K562 (cell line): Measurements from ENCODE around the gene ABHD18. TPM values are rescaled to one million over a fixed set of nuclear protein-coding genes. Genes with fewer than 3 reads are reported as not detected.

Experiments used
- ATAC-seq: fragments of 200-7000 bp; cut with Tn5 transposase; 3 replicates; pipeline ENCODE4 v1.9.1; 2020; ENCODE audit warnings: moderate library complexity
- BruUV-seq: library from RNA; stranded (reverse); fragments of 400-500 nt; replicated peaks from 2 replicates; lab custom pipeline; 2021; lab: Mats Ljungman, UMichigan
- CTCF ChIA-PET: fragments of 300-600 bp; formaldehyde crosslinking; extraction: SDS; loops from one replicate; lab custom pipeline; 2021; ENCODE audit warnings: low intra/inter-chr PET ratio; lab: Yijun Ruan, JAX
- POLR2A ChIA-PET: fragments of 300-600, 350-650 bp; sonication (Branson Sonifier 250); formaldehyde crosslinking; extraction: SDS; loops from one replicate; lab custom pipeline; 2021; ENCODE audit warnings: antibody characterized with exemption, inconsistent platforms; lab: Yijun Ruan, JAX
- DNase-seq, 4 experiments: peaks; one replicate each; pipeline versions ENCODE4 v3.0.0 to v3.0.0-alpha.2; 2011 to 2018; ENCODE audit warnings: low spot score in 3 of 4, mixed read lengths in 3 of 4; ENCODE audit errors: extremely low read depth in 1 of 4
- FAIRE-seq: peaks from 2 replicates; lab custom pipeline; 2011; peaks lifted over from hg19 to GRCh38; lab: Jason Lieb, UNC
- H2AFZ ChIP-seq: 2 replicates; pipeline ENCODE4 v1.6.0; 2011; ENCODE audit warnings: low read depth, low read length, control low read depth, inconsistent platforms
- H3K27ac ChIP-seq: fragments of 200-600 bp; 3 replicates; pipeline ENCODE4 v1.8.0; 2011; ENCODE audit warnings: low read depth, mild to moderate bottlenecking, control low read depth, inconsistent platforms, low read length, moderate library complexity, mixed read lengths; ENCODE audit errors: extremely low read depth
- H3K27me3 ChIP-seq, 2 experiments: fragments of 300-600 bp in 1 of 2; 2 replicates in 1 of 2; 3 replicates in 1 of 2; pipeline versions ENCODE4 v1.6.0 to v1.8.0; 2011; ENCODE audit warnings: inconsistent platforms in 2 of 2, low read length in 2 of 2, mild to moderate bottlenecking in 1 of 2, mixed read lengths in 1 of 2, moderate library complexity in 1 of 2; ENCODE audit not compliant: control insufficient read depth in 2 of 2, insufficient read depth in 2 of 2
- H3K36me3 ChIP-seq: fragments of 300-600 bp; 3 replicates; pipeline ENCODE4 v1.8.0; 2011; ENCODE audit warnings: mild to moderate bottlenecking, low read length, inconsistent platforms; ENCODE audit not compliant: control insufficient read depth, insufficient read depth
- H3K4me1 ChIP-seq, 2 experiments: fragments of 200-600 bp in 1 of 2; replicated peaks in 1 of 2; 2 replicates in 1 of 2; 3 replicates in 1 of 2; pipeline versions ENCODE4 v1.5.1 to v1.8.0; 2011; ENCODE audit warnings: inconsistent platforms in 2 of 2, low read length in 2 of 2, mild to moderate bottlenecking in 1 of 2, mixed read lengths in 1 of 2, moderate library complexity in 1 of 2; ENCODE audit not compliant: control insufficient read depth in 2 of 2, insufficient read depth in 2 of 2
- H3K4me2 ChIP-seq: 2 replicates; pipeline ENCODE4 v1.6.1; 2011; ENCODE audit warnings: low read length, control low read depth, inconsistent platforms, mixed read lengths; ENCODE audit not compliant: insufficient read depth
- H3K4me3 ChIP-seq: fragments of 200-600 bp; sonication (generic), shearing (Covaris generic); 2 replicates; pipeline ENCODE4 v1.5.1; 2016; ENCODE audit warnings: control low read depth, inconsistent platforms
- H3K79me2 ChIP-seq: fragments of 200-600 bp; 3 replicates; pipeline ENCODE4 v1.8.0; 2011; ENCODE audit warnings: low read length, inconsistent platforms; ENCODE audit not compliant: control insufficient read depth, insufficient read depth
- H3K9ac ChIP-seq, 2 experiments: 2 replicates each; pipeline versions ENCODE4 v1.6.0 to v1.6.1; 2011; ENCODE audit warnings: low read depth in 2 of 2, low read length in 2 of 2, control low read depth in 1 of 2, inconsistent platforms in 1 of 2, mild to moderate bottlenecking in 1 of 2, mixed read lengths in 1 of 2; ENCODE audit not compliant: insufficient read depth in 1 of 2
- H3K9me1 ChIP-seq: one replicate; pipeline ENCODE4 v1.6.0; 2011; ENCODE audit warnings: inconsistent platforms, mild to moderate bottlenecking, low read length, moderate library complexity; ENCODE audit not compliant: control insufficient read depth, insufficient read depth
- H3K9me3 ChIP-seq: replicated peaks from 2 replicates; pipeline ENCODE4 v1.5.1; 2011; ENCODE audit warnings: low read depth, low read length, inconsistent platforms; ENCODE audit not compliant: control insufficient read depth, insufficient read depth
- H4K20me1 ChIP-seq: replicated peaks from 2 replicates; pipeline ENCODE4 v1.6.1; 2011; ENCODE audit warnings: low read length, inconsistent platforms, mixed read lengths; ENCODE audit not compliant: control insufficient read depth, insufficient read depth
- DACH1 ChIP-seq: fragments of 450-650 bp; IDR thresholded peaks from 2 replicates; pipeline ENCODE4 v1.6.1; 2018; ENCODE audit not compliant: partially characterized antibody
- MEF2A ChIP-seq: IDR thresholded peaks from 2 replicates; pipeline ENCODE4 v1.6.1; 2011; ENCODE audit warnings: low read depth, mild to moderate bottlenecking, low read length, moderate library complexity; ENCODE audit not compliant: control insufficient read depth
- XRCC5 ChIP-seq: fragments of 200-400 bp; formaldehyde crosslinking; IDR thresholded peaks from 2 replicates; pipeline ENCODE4 v1.6.1; 2017; ENCODE audit warnings: low read depth, mild to moderate bottlenecking, low read length
- ZFP1 ChIP-seq: fragments of 450-650 bp; formaldehyde crosslinking; IDR thresholded peaks from 2 replicates; pipeline ENCODE4 v1.4.0; 2020; ENCODE audit warnings: mild to moderate bottlenecking, mixed read lengths
- ZNF764 ChIP-seq: fragments of 250-450 bp; sonication (Bioruptor Pico); IDR thresholded peaks from 2 replicates; pipeline ENCODE4 v1.4.0; 2020; ENCODE audit warnings: low read depth, mild to moderate bottlenecking, moderate library complexity
- ZSCAN32 ChIP-seq: fragments of 450-650 bp; formaldehyde crosslinking; IDR thresholded peaks from 2 replicates; pipeline ENCODE4 v1.4.0; 2020; ENCODE audit warnings: mild to moderate bottlenecking, moderate library complexity
- WGBS: fragments of 100-300 bp; shearing (Covaris generic); methylation state at CpG from one replicate; pipeline ENCODE4 v1.1.6; 2016; ENCODE audit warnings: low coverage, mixed read lengths; ENCODE audit not compliant: insufficient coverage; ENCODE audit errors: missing lambda C conversion rate; 5-methylcytosine and 5-hydroxymethylcytosine counted together
- in situ Hi-C: fragments of 300-500 bp; cut with MboI; formaldehyde crosslinking; loops from 4 replicates; pipeline ENCODE4 v1.15.0; 2018; ENCODE audit warnings: inconsistent platforms, mixed read lengths
- intact Hi-C: fragments of 100-400 bp; cut with micrococcal nuclease; formaldehyde crosslinking; loops from 2 replicates; pipeline ENCODE4 v1.14.2; 2022
- polyA plus RNA-seq, 8 experiments: library from polyadenylated mRNA; depleted of rRNA in 4 of 8; stranded (reverse) in 5 of 8; unstranded in 3 of 8; fragments of >200 nt; fragmentation: Nextera tagmentation in 2 of 8; fragmentation: Illumina TruSeq in 1 of 8; extraction: Ambion mirVana in 2 of 8; extraction: Trizol in 1 of 8; gene quantifications; 2 replicates each; pipeline versions ENCODE4 v1.2.1 to v1.2.3, GENCODE V29; 2011 to 2014; ENCODE audit warnings: inconsistent platforms in 1 of 8, missing spikeins in 1 of 8
- total RNA-seq, 7 experiments: library from RNA; depleted of rRNA in 6 of 7; stranded (reverse); fragments of >200 nt in 6 of 7; fragmentation: Illumina TruSeq in 2 of 7; extraction: Trizol in 2 of 7; gene quantifications; 2 replicates each; pipeline versions ENCODE4 v1.2.1 to v1.2.3, GENCODE V29; 2011 to 2021; ENCODE audit warnings: low replicate concordance in 1 of 7
- TF ChIP-seq, protein P1 (sequence below): fragments of 200-800 bp; sonication (Bioruptor generic); IDR thresholded peaks from 2 replicates; pipeline ENCODE4 v1.6.1; 2016; ENCODE audit warnings: missing genetic modification characterization, missing compliant biosample characterization

ABHD18 gene
- total and polyA plus RNA-seq, 9 of the 15 experiments (the other 6 are each of a cell fraction or from before 2014, with no cell fraction given) = 6.1 to 25.0 (median 16.0) TPM

DNA sequence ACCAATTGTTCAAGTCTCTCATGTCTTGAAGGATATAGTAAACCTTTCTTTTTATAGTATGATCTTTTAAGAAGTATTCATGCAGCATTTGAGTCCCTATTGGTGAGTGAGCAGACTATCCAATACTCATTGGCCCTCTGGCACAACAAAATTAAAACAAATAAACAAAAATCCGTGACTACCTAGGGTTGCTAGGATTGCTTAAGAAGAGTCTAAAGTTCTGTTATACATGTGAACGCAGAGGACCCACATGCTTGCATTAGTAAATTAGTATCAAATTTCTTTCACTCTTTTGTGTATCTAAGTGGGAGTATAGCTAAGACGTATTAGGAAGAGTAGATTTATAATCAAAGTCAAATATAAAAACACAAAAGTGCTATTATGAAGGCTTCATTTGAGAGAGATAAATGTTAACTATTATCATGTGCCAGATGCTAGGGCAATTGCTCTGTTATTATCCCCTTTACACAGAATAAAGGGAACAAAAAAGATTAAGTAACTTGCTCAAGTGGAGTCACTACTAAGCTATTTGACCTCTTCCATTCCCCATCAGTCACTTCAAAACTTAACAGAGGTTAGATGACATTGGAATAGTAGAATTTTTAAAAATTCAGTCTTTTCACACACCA is 66.7 kb downstream of the ABHD18 start:
- no peak for FAIRE-seq
- no peaks in the 10 kb centered on the region for H3K9me1 ChIP-seq
- no peaks in the 10 kb centered on the region for H3K9me3 ChIP-seq
- no peak overlapping the region for H3K4me2 ChIP-seq
- H3K4me1 ChIP-seq = no peaks in the 10 kb centered on the region
- POLR2A ChIA-PET = interaction anchor here (0.6 to 1.0 kb wide), 3 partner anchors 19 to 1008 kb away, joined by 3 read pairs; no protein-coding TSS in a partner anchor
- no peak for DNase-seq
- H4K20me1 ChIP-seq = no peaks in the 10 kb centered on the region
- in situ Hi-C loops (no loop called here), intact Hi-C loops (no loop called here)
- no peak overlapping the region for H3K4me3 ChIP-seq
- no peak for ATAC-seq
- WGBS = 85% methylated on average over 3 of the region's 3 CpGs
- no TSS peak for BruUV-seq
- H3K27me3 ChIP-seq = no peaks in the 10 kb centered on the region
- H3K36me3 ChIP-seq = peaks cover 27% of the 10 kb centered on the region; the same call in 2 of the 3 replicates
- CTCF ChIA-PET = no interaction called here
- TF ChIP-seq ZSCAN32 (no peak), DACH1 (no peak), ZFP1 (no peak), XRCC5 (no peak), MEF2A (no peak), ZNF764 (no peak)
- TF ChIP-seq, protein P1, sequence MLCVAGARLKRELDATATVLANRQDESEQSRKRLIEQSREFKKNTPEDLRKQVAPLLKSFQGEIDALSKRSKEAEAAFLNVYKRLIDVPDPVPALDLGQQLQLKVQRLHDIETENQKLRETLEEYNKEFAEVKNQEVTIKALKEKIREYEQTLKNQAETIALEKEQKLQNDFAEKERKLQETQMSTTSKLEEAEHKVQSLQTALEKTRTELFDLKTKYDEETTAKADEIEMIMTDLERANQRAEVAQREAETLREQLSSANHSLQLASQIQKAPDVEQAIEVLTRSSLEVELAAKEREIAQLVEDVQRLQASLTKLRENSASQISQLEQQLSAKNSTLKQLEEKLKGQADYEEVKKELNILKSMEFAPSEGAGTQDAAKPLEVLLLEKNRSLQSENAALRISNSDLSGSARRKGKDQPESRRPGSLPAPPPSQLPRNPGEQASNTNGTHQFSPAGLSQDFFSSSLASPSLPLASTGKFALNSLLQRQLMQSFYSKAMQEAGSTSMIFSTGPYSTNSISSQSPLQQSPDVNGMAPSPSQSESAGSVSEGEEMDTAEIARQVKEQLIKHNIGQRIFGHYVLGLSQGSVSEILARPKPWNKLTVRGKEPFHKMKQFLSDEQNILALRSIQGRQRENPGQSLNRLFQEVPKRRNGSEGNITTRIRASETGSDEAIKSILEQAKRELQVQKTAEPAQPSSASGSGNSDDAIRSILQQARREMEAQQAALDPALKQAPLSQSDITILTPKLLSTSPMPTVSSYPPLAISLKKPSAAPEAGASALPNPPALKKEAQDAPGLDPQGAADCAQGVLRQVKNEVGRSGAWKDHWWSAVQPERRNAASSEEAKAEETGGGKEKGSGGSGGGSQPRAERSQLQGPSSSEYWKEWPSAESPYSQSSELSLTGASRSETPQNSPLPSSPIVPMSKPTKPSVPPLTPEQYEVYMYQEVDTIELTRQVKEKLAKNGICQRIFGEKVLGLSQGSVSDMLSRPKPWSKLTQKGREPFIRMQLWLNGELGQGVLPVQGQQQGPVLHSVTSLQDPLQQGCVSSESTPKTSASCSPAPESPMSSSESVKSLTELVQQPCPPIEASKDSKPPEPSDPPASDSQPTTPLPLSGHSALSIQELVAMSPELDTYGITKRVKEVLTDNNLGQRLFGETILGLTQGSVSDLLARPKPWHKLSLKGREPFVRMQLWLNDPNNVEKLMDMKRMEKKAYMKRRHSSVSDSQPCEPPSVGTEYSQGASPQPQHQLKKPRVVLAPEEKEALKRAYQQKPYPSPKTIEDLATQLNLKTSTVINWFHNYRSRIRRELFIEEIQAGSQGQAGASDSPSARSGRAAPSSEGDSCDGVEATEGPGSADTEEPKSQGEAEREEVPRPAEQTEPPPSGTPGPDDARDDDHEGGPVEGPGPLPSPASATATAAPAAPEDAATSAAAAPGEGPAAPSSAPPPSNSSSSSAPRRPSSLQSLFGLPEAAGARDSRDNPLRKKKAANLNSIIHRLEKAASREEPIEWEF (CRISPR knock-in tag) = no peak
- TF ChIP-seq, all 486 proteins: peak for 0
- Histone ChIP-seq H3K9ac (no peak overlapping the region), H3K79me2 (no peaks in the 10 kb centered on the region), H3K27ac (no peak overlapping the region), H2AFZ (no peak overlapping the region)
